Urinary bladder (tissue), 4 donors: ENCODE measurements around the gene TCEAL7. TPM values are rescaled to one million over a fixed set of nuclear protein-coding genes. Genes with fewer than 3 reads are reported as not detected.
A peak's percentile ranks its signal among the peaks of the same experiment; 100 is the strongest.
"Not testable (repeated sequence)": the region's sequence is repeated elsewhere in the genome, so short reads cannot be mapped to it uniquely, and the experiment has no call there.

Source experiments
- DNase-seq: peaks from one replicate; pipeline ENCODE4 v3.0.0-alpha.2; 2015; ENCODE audit errors: extremely low spot score
- H3K27ac ChIP-seq: one replicate; pipeline ENCODE4 v1.5.1; 2013; ENCODE audit warnings: low read depth, mild to moderate bottlenecking, moderate library complexity
- H3K36me3 ChIP-seq: one replicate; pipeline ENCODE4 v1.6.1; 2013; ENCODE audit warnings: mild to moderate bottlenecking, moderate library complexity; ENCODE audit not compliant: insufficient read depth
- H3K4me1 ChIP-seq: one replicate; pipeline ENCODE4 v1.6.1; 2013; ENCODE audit warnings: mild to moderate bottlenecking, moderate library complexity; ENCODE audit not compliant: insufficient read depth
- H3K4me3 ChIP-seq: one replicate; pipeline ENCODE4 v1.5.1; 2013; ENCODE audit warnings: low read depth, low read length
- WGBS: extraction: QIAGEN DNeasy Blood & Tissue Kit; methylation state at CpG from one replicate; pipeline ENCODE4 v1.1.7; 2013; 5-methylcytosine and 5-hydroxymethylcytosine counted together
- polyA plus RNA-seq: library from polyadenylated mRNA; stranded (reverse); fragments of 200-250 nt; gene quantifications from one replicate; pipeline ENCODE4 v1.2.3, GENCODE V29; 2013
- total RNA-seq: library from RNA; depleted of rRNA; stranded (reverse); fragments of >200 nt; gene quantifications from one replicate; pipeline ENCODE4 v1.2.3, GENCODE V29; 2014
- donor health status: healthy with polysubstance abuse.
- donor health status: healthy.

The TCEAL7 gene, protein sequence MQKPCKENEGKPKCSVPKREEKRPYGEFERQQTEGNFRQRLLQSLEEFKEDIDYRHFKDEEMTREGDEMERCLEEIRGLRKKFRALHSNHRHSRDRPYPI
- total RNA-seq (74.0 TPM), polyA plus RNA-seq (16.0 TPM)

DNA sequence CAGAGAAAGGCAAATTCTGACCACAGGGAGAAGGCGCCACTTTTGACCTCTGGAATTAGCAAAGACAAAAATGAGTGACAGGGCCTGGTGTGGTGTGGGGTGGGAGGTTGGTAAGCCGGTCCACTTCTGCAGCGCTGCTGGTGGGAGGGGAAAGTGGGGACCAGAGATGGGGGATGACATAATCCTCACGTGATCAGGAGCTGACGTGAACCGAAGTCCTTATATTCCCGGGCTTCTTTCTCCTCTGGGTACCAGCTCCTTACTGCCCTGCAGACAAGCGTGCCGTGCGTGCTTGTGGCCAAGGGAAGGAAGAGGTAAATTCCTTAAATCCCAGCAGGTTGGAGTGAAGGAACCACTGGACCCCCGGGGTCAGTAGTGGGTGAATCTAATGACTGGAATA is at the start of gene TCEAL7:
TSS of gene TCEAL7 (plus strand) at position 249 of the 400 bp plus-strand sequence. CDS start 1,165 bp downstream, outside the sequence.
- Histone ChIP-seq H3K36me3 (no peaks in the 10 kb centered on the region), H3K4me1 (no peaks in the 10 kb centered on the region), H3K27ac (no peak within 1 kb of the TSS), H3K4me3 (peak within 1 kb of the TSS; percentile 33)
- WGBS: 11% methylated on average over 11 of the region's 11 CpGs
- DNase-seq: peak; percentile 53

DNA sequence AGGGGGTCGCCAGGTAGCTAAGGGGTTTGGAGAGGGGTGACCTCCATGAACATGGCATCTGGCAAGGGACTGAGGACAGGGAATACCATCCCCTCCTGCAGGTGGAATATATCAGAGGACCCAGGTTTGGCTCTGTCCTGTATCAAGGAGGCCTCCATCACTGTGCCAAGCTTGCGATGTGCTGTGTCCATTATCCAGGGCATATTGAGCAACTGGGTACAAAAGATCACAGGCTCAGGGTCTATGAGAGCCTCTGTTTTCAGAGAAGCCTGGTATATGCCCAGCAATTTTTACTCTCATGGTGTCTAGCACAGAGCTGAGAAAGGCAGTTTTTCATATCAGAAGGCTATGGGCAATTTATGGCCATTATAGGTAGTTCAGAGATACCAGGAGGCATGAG is 36.9 kb upstream of the TCEAL7 start:
- WGBS: 94% methylated on average over 2 of the region's 2 CpGs
- DNase-seq: no peak
- H3K36me3 ChIP-seq: no peaks in the 10 kb centered on the region
- no peak overlapping the region for H3K27ac ChIP-seq
- H3K4me1 ChIP-seq: no peaks in the 10 kb centered on the region
- no peak overlapping the region for H3K4me3 ChIP-seq

DNA sequence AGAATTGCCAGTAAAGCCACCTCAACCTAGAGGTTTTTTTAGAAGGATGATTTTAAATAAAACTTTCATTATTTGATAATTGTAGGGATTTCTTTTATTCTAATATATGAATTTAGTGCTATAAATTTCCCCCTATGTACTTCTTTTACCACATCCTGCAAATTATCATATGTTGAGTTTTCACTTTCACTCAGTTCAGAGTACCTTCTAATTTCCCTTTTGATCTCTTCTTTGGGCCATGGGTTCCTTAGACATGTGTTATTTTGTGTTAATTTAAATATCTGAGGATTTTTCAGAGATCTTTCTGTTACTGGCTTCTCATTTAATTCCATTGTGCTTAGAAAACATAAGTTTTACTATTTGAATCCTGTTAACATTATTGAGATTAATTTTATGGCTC is 25.3 kb upstream of the TCEAL7 start:
- Histone ChIP-seq H3K27ac (no peak overlapping the region), H3K36me3 (no peaks in the 10 kb centered on the region), H3K4me3 (no peak overlapping the region), H3K4me1 (no peaks in the 10 kb centered on the region)
- no peak for DNase-seq

DNA sequence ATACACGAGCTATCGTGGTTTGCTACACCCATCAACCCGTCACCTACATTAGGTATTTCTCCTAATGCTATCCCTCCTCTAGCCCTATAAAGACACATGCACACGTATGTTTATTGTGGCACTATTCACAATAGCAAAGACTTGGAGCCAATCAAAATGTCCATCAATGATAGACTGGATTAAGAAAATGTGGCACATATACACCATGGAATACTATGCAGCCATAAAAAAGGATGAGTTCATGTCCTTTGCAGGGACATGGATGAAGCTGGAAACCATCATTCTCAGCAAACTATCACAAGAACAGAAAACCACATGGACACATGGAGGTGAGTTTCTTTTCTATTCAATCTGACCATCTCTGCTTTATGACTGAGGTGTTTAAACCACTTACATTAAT is 24.4 kb upstream of the TCEAL7 start:
- DNase-seq, H3K4me1 ChIP-seq, H3K27ac ChIP-seq, H3K36me3 ChIP-seq, H3K4me3 ChIP-seq: not testable (repeated sequence)
- WGBS: 91% methylated on average over 4 of the region's 4 CpGs

DNA sequence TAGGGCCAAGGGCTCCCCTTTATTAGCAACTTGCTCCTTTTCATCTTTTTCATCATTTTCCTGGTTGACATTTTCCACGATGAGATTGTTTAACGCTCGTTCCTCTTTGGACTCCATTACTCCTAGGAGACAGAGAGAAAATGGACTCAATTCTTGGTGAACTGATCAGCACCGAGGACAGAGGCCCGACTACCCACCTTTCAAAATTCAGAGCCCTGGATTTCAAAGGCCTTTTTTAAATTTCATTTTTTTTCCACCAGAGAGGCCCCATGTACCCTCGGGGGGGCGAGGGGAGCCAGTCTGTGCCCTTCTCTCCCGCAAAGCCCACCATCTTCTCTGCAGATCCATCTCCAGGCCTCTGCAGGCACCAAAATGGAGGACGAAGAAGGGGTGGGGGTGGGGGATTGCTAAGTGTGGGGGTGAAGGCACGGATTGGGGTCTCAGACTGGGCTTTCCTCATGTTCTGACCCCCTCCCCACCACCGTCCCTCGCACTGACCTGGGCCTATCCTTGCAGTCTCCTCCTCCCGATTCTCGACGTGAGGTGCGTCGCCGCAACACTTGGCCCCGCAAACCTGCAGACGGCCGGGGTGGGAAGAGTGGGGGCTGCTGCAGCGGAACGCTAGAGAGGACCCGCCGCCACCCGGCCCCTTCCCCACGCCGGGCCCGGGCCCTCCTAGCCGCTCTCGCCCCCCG is 20.0 kb upstream of the TCEAL7 start:
- Histone ChIP-seq H3K36me3 (no peaks in the 10 kb centered on the region), H3K27ac (no peak overlapping the region), H3K4me1 (no peaks in the 10 kb centered on the region), H3K4me3 (peak overlapping the region; percentile 66)
- no peak for DNase-seq
- WGBS: 17% methylated on average over 32 of the region's 32 CpGs

DNA sequence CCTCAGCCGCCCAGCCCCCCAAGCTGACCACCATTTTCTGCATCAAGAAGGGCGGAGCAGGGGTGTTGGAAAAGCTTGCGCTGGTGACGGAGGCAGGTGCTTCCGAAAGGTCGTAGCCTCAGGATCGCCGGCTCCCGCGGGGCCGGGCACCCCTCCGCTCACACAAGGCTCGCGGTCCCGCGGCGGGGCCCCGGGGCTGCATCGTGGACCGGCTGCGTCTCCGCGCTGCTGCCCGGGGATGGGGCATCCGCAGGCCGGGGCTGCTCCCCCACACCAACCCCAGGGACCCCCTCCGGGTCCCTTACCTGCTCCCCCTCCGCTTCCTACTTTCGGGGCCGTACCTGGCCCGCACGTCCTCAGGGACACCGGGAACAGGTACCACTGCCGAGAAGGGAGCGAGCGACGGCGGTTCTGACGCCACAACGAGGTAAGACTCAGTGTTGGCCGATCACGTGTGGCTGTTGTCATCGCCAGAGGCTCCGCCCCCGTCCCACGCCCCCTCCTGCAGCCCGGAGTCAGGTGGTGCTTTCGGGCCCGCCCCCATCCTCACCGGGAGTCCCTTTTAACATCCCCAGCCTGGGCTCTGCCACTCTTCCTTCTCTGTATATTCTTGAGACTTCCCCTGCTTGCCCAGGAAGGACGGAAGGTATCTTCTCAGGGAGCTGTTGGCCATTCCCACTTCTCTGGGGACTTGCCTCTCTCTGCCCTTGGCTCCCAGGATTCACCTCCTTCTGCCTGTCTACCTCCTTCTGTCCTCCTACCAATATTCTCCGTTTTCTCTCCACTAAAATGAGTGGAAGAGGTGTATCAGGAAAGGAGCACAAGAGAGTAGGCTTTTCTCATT is 19.3 kb upstream of the TCEAL7 start, which contains the start of gene BEX2:
TSS of gene BEX2 (minus strand) at position 436 of the 844 bp plus-strand sequence. CDS start 1,014 bp downstream, outside the sequence.
- H3K27ac ChIP-seq: no peak within 1 kb of the TSS
- 2% methylated on average over 52 of the region's 52 CpGs for WGBS
- peak; percentile 20 for DNase-seq

DNA sequence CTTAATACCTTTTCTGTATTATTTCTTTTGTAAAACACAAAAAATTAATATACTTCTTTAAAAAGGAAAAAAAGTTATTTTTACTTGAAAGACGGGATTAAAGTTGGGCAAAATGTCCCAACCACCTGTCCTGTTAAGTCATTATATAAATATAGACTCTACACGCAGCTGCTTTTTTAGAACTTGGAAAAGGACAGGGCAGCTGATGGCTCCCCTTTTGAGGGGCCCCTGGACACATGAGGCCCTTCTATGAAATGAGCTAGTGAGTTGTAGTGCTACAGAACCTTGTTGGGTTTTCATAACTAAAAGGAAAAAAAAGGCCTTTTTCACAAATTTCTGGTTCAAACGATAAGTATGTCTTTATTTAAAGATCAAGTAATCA is 18.6 kb upstream of the TCEAL7 start:
- Histone ChIP-seq H3K4me1 (no peaks in the 10 kb centered on the region), H3K36me3 (no peaks in the 10 kb centered on the region), H3K27ac (no peak overlapping the region), H3K4me3 (no peak overlapping the region)
- 67% methylated on average over 3 of the region's 3 CpGs for WGBS
- DNase-seq: no peak

More for the DNA sequence above, 19.3 kb upstream of the TCEAL7 start, which contains the start of gene BEX2:
- Histone ChIP-seq H3K36me3 (no peaks in the 10 kb centered on the region), H3K4me3 (peak within 1 kb of the TSS; percentile 66), H3K4me1 (no peaks in the 10 kb centered on the region)

DNA sequence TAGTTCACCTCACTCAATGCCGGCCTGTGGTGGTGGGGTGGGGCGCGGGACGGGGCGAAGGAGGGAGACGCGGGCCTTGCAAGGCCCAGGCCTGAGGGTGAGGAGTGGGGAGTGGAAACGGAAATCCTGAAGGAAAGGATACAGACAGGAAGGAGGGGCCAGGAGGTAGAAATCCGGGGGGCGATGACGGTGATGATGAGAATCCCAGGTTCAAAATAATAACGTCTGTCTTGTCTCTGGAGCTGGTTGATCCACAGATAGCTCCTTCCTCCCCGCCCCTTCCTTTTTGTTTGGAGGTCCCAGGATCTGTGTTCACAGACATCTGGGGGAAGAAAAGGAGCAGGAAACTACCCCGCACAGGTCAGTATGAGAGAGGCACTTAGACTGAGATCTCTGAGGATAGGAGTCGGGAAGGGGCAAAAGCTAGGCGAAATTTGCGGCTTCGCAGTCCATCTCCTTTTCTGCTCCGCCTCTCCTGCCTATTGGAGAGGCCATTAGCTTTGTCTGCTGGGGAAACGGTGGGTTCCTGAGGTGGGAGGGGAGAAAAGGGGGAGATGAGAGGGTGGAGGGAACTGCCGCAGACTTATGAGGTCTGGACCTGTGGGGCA is 746 bp downstream of the TCEAL7 start:
- WGBS: 8% methylated on average over 21 of the region's 21 CpGs
- Histone ChIP-seq H3K36me3 (no peaks in the 10 kb centered on the region), H3K4me1 (no peaks in the 10 kb centered on the region), H3K27ac (no peak overlapping the region), H3K4me3 (peak overlapping the region; percentile 33)
- DNase-seq: peak; percentile 14

DNA sequence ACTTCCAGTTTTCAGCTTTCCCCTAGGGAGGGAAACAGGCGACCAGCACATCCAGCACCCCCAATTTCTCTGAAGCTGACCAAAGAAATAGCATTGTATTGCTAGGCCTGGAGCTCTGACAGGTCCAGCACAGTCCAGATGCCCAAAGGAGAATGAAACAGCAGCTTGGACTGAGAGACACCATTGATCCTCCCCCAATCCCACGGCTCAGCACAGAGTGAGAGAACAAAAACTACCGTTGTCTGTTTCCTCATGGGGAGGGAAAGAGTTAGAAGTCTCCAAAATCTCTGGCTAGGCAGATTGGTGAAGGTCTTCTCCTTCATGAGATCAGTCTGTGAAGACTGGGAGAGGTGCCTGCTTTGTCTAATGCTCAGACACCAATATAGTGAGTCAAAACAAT is 8.6 kb downstream of the TCEAL7 start:
- H3K36me3 ChIP-seq: no peaks in the 10 kb centered on the region
- 70% methylated on average over 3 of the region's 3 CpGs for WGBS
- no peak overlapping the region for H3K4me3 ChIP-seq
- no peak for DNase-seq
- no peaks in the 10 kb centered on the region for H3K4me1 ChIP-seq
- no peak overlapping the region for H3K27ac ChIP-seq

DNA sequence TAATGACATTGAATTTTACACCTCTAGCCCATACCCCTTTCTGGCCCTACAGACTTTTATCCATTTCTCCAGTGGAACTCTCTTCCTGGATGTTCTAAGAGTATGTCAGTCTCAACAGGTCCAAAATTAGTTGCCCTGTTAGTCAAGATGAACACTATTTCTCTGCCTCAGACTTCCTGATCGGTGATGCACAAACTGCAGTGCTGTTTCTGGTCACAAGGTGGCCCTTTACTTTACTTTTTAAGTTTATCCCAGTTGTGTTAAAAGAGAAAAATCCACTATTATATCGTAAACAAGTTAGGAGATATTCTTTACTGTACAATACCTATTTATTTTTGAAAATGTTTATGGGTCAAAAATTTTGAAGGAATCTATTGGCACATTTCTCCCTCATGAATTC is 13.1 kb downstream of the TCEAL7 start:
- DNase-seq: no peak
- Histone ChIP-seq H3K4me3 (no peak overlapping the region), H3K4me1 (no peaks in the 10 kb centered on the region), H3K36me3 (no peaks in the 10 kb centered on the region), H3K27ac (no peak overlapping the region)
- 5% methylated on average over 2 of the region's 2 CpGs for WGBS

DNA sequence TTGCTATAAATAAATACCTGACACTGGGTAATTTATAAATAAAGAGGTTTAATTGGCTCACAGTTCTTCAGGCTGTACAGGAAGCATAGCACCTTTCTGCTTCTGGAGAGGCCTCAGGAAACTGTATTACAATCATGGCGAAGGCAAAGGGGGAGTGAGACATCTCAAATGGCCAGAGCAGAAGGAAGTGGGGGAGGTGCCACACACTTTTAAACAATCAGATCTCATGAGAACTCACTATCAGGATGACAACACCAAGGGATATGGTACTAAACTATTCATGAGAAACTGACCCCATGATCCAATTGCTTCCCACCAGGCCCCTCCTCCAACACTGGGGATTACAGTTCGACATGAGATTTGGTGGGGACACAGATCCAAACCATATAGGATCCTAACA is 14.6 kb downstream of the TCEAL7 start:
- no peak overlapping the region for H3K27ac ChIP-seq
- H3K4me3 ChIP-seq: no peak overlapping the region
- 64% methylated on average over 2 of the region's 2 CpGs for WGBS
- no peak for DNase-seq
- H3K4me1 ChIP-seq: no peaks in the 10 kb centered on the region
- no peaks in the 10 kb centered on the region for H3K36me3 ChIP-seq

DNA sequence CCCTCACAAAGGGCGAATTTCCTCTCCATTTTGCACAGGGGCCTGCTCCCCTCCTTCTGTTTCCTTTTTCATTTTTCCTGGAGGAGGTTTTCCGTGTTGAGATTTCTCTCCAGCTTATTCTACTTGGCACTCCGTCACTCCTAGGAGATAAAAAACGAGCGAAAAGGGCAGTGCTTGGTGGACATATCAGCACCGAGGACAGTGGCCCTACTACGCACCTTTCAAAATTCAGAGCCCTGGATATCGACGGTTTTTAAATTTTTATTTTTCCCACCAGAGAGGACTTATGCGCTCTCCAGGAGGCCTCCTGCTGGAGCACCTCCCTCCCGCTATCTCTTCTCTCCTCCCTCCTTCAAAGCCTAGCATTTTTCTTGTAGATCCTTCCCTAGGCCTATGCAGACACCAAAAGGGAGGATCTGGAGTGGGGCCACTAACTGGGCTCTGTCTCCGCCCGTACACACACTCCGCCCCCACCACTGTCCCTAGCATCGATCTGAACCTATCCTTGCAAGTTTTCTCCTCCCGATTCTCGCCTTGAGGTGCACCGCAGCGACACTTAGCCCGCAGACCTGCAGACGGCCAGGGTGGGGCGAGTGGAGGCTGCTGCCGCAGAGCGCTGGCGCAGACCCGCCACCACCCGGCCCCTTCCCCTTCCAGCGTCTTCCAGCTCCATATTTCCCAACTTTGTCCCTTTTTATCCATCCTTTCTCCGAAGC is 17.8 kb downstream of the TCEAL7 start:
- DNase-seq: no peak

DNA sequence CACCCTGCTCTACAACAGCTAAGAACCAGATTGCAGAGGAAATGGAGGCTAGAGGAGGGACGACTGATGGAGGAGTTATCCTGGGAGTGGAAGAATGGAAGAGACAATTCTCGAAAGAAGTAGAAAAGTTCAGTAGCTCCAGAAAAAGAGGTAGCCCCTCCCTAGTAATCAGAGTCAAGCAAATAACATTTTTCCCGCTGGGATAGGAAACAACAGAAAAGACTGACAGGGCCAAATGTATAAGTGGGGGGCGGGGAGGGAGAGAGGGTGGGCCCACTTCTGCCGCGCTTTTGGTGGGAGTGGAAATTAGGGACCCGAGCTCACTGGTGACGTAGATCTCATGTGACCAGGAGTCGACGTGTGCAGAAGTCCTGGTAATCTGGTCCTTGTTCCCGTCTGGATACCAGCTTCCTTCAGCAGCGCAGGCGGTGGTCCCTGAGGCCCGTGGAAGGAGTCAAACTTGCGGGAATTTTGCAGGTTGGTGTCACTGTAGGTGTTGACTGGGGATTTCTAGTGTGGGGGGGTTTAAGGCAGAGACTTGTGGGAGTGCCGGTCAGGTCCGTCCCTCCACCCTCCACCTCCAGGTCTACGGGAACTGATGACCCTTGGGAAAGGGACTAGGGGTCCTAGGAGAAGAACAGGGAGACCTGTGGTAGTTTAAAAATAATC is 26.2 kb downstream of the TCEAL7 start, which contains the start of gene TCEAL9:
TSS of gene TCEAL9 (plus strand) at position 377 of the 669 bp plus-strand sequence. CDS start 1,179 bp downstream, outside the sequence.
- H3K36me3 ChIP-seq: no peaks in the 10 kb centered on the region
- DNase-seq: peak; percentile 73
- H3K4me1 ChIP-seq: no peaks in the 10 kb centered on the region
- under 1% methylated on average over 18 of the region's 18 CpGs for WGBS
- peak within 1 kb of the TSS; percentile 89 for H3K27ac ChIP-seq
- H3K4me3 ChIP-seq: peak within 1 kb of the TSS; percentile 51

More for the DNA sequence above, 17.8 kb downstream of the TCEAL7 start:
- Histone ChIP-seq H3K4me3 (no peak overlapping the region), H3K4me1 (no peaks in the 10 kb centered on the region), H3K27ac (no peak overlapping the region), H3K36me3 (no peaks in the 10 kb centered on the region)
- WGBS: 49% methylated on average over 29 of the region's 29 CpGs
